Stimulated activated CD4-positive, alpha-beta T cell treated with anti-CD3 and anti-CD28 coated beads, Interleukin-4, amount 100 ng/mL, for 1 hour (primary cell): ENCODE data around the gene DNMT3A.
A peak's percentile ranks its signal among the peaks of the same experiment; 100 is the strongest.

Experiments
- DNase-seq: peaks from one replicate; pipeline ENCODE4 v3.0.0-alpha.2; 2020

Gene DNMT3A

GRCh38 chr2:25372405-25373268, 30.9 kb upstream of the DNMT3A start:
- DNase-seq = no peak

DNA sequence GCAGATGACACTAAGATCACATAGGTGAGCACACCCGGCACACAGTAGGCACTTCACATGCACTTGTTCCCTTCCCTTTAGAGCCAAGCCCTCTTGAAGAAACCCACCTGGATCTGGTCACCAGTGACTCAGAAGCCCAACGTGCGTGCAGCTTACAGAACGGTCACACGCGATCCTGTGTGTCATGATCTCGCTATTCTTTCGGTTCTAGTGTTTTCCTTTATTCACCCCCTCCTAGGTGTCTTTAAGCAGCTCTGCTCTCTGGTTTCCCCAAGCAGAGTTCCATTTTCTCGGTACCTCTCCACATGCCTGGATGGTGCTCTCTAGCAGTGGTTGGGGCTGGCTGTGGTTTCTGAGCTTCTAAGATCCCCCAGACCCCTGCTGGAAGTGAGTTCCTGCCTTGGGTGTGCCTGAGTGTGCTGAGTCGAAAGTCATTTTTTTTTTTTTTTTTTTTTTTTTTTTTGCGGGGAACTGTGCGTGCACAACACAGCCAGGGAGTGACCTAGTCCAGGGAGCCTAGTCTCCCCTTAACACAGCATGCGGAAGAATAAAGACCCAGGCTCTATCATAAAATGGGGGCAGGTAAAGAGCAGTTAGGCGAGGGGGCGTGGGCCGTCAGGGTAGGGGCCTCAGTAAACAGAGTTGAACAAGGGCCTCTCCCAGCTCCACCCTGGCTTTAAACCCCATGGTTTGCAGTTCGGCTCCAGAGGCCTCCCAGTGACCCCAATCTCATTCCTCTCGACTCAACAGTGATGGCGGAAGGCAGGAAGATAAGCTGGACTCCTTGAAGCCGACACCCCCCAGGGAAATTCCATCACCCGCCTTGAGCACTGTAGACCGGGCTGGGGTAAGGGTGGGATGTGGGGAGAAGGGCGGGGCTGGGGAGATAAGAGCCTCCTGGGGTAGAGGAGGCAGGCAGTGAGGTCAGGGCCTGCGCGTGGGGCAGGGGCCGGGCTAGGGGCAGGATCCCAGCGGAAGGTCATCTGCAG, 29.8 kb upstream of the DNMT3A start:
- DNase-seq = no peak

- DNase-seq = no peak
Observed at GRCh38 chr2:25369876-25370275, 28.2 kb upstream of the DNMT3A start.

GRCh38 chr2:25369439-25369838, 27.7 kb upstream of the DNMT3A start:
- no peak for DNase-seq

- DNase-seq = no peak
Observed at GRCh38 chr2:25368660-25369059, 26.9 kb upstream of the DNMT3A start.

DNA sequence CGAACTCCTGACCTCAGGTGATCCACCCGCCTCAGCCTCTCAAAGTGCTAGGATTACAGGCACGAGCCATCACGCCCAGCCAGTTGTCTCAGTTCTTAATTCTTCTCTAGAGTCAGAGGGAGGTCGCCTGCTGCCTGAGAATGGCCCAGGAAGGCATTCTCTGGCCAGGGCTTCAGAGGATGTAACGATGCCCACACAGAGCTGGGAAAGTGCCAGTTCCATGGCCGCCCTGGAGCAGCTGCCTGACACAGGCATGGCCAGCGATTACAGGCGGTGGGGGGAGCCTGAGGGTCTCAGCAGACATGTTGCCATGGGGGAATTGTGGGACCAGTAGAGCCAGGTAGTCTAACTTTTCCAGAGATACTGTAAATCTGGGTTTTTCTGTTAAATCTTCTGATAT, 25.6 kb upstream of the DNMT3A start:
- no peak for DNase-seq

- no peak for DNase-seq
Observed at GRCh38 chr2:25366629-25367028, 24.9 kb upstream of the DNMT3A start.

- DNase-seq = no peak
Observed at GRCh38 chr2:25365241-25365640, 23.5 kb upstream of the DNMT3A start.

- no peak for DNase-seq
Observed at GRCh38 chr2:25363733-25364132, 22.0 kb upstream of the DNMT3A start.

- DNase-seq = peak; percentile 57
Observed at GRCh38 chr2:25362434-25363145, 20.9 kb upstream of the DNMT3A start.

DNA sequence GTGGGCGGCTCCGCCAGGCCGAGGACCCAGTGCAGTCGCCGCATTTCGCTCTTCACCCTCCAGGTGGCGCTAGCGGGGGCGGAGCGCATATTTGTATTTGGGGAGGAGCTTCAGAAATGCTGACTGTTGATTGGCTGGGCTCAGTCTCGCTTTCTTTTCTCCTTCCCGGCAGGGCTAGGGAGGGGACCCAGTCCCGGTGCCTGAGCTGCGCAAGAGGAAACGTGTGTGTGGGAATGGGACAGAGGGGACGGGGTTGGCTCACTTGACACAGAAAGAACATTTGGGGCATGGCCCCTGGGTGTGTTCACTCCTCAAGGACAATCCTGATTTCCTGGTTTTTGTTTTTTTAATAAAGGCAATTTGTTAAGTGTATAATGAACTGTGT, 20.3 kb upstream of the DNMT3A start:
- DNase-seq = peak; percentile 92

GRCh38 chr2:25361261-25362048, 19.7 kb upstream of the DNMT3A start:
- no peak for DNase-seq

DNA sequence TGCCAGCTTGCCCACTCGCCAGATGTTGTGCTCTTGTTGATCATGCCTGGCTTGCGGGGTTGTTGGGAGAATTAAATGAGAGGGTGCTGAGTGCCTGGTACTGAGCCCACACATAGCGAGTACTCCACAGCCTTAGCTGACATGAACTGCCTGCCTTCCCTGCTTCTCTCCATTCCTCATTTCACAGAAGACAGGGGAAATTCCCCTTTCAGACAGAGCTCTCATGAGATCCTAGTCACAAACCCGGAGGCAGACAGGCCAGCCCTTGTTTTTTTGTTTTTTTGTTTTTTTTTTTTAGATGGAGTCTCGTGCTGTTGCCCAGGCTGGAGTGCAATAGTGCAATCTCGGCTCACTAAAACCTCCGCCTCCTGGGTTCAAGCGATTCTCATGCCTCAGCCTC, 17.1 kb upstream of the DNMT3A start:
- DNase-seq = no peak

- no peak for DNase-seq
Observed at GRCh38 chr2:25358249-25358815, 16.6 kb upstream of the DNMT3A start.

GRCh38 chr2:25356088-25356487, 14.4 kb upstream of the DNMT3A start:
- no peak for DNase-seq

- DNase-seq = no peak
Observed at GRCh38 chr2:25355270-25355669, 13.5 kb upstream of the DNMT3A start.

DNA sequence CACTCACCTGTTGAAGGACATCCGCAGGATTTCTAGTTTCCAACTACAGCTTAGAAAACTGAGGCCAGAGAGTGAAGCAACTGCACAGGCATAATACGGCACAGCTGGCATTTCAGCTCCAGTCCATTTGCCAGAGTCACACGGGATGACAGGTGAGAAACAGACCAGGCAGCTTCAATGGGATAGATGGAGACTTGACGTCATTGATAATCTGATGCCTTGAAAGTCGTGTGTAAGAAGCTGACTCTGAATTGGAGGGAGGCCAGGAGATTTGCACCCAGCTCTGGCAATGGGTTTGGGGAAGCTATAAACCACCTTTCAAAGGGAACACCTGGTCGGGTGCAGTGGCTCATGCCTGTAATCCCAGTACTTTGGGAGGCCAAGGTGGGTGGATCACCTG, 12.4 kb upstream of the DNMT3A start:
- DNase-seq = no peak

DNA sequence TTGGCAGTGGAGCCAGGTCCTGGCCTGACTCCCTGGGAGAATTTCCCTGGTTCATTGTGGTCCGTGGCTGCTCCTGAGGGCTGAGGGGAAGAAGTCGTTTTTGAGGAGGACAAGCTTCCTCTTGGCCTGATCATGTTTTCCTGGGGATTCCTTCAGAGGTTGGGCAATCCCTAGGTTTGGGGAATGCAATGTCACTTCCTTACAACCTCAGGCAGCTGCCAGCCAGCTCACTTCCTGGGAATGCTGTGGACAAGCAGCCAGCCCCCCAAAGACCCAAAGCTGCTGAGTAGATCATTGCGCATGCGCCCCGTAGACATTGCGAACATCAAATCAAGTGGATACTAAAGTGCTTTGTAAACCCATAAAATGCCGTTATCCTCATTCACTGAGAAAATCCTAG, 7.7 kb upstream of the DNMT3A start:
- no peak for DNase-seq

DNA sequence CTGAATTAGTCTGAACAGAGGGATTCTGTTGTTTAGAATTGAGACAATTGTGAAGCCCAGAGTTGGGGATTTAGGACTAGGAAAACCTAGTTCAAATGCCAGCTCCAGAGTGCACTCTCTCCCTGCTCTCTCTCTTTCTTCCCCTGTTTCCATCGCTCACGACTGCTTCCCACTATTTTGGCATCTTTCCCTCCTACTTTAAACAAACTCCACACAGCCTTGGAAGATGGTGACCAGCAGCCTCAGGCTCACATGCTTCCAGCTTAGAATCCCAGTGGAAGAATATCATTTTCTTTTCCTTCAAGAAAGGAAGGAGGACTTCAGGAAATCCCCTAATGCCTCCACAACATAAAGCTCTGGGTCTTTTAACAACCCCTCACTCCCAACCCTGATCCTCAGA, 6.1 kb upstream of the DNMT3A start:
- DNase-seq = no peak

GRCh38 chr2:25347205-25347815, 5.6 kb upstream of the DNMT3A start:
- peak; percentile 35 for DNase-seq

GRCh38 chr2:25343187-25343825, 1.6 kb upstream of the DNMT3A start:
- DNase-seq = no peak
